ENCODE data around the gene TSPAN18.

GRCh38 chr11:44970293-44970692 lies 243.5 kb downstream of the TSPAN18 start:
- TF ChIP-seq POLR2A (IDR thresholded peaks at IDR 0.05; ENCODE audit: low read depth, low read length) (no peak), POLR2AphosphoS5 (IDR thresholded peaks at IDR 0.05; ENCODE audit: low read depth, low read length) (no peak), TAF1 (IDR thresholded peaks at IDR 0.05; ENCODE audit: borderline replicate concordance, low read depth, low read length) (no peak)
